GM12864 (cell line): ENCODE data around the gene GRIA4.

ENCODE experiments used
- DNase-seq: peaks from one replicate; pipeline ENCODE4 v3.0.0-alpha.2; 2011; ENCODE audit warnings: low read depth
- H3K4me3 ChIP-seq: 2 replicates; pipeline ENCODE4 v1.5.1; 2011; ENCODE audit warnings: mild to moderate bottlenecking, low read depth, low read length, control low read depth
- TF ChIP-seq, protein P1 (sequence below): IDR thresholded peaks from 2 replicates; pipeline ENCODE4 v1.5.1; 2011; ENCODE audit warnings: low read depth, mild to moderate bottlenecking, moderate library complexity, low read length, control low read depth, inconsistent platforms; ENCODE audit errors: missing control alignments

GRIA4 gene

DNA sequence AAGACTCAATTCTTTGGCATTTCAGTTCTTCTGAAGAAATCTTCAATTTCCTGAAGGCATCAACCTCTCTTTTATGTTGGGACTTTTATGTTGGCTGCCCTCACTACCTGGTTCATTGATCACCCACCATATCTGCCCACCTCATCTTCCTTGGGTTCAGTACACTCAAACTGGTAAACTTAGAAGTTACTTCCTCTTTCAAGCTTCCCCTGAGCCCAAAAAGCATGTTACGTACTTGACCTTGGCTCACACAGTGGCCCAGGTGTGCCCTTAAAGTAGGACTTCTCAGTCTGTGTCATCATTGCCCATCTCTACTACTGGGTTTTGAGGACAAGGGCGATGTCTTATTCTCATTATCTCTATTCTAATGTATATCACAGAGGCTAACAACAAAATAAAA lies 86.1 kb downstream of the GRIA4 start:
- TF ChIP-seq, protein P1, sequence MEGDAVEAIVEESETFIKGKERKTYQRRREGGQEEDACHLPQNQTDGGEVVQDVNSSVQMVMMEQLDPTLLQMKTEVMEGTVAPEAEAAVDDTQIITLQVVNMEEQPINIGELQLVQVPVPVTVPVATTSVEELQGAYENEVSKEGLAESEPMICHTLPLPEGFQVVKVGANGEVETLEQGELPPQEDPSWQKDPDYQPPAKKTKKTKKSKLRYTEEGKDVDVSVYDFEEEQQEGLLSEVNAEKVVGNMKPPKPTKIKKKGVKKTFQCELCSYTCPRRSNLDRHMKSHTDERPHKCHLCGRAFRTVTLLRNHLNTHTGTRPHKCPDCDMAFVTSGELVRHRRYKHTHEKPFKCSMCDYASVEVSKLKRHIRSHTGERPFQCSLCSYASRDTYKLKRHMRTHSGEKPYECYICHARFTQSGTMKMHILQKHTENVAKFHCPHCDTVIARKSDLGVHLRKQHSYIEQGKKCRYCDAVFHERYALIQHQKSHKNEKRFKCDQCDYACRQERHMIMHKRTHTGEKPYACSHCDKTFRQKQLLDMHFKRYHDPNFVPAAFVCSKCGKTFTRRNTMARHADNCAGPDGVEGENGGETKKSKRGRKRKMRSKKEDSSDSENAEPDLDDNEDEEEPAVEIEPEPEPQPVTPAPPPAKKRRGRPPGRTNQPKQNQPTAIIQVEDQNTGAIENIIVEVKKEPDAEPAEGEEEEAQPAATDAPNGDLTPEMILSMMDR, result no peak
- DNase-seq, result no peak
- no peak overlapping the region for H3K4me3 ChIP-seq

DNA sequence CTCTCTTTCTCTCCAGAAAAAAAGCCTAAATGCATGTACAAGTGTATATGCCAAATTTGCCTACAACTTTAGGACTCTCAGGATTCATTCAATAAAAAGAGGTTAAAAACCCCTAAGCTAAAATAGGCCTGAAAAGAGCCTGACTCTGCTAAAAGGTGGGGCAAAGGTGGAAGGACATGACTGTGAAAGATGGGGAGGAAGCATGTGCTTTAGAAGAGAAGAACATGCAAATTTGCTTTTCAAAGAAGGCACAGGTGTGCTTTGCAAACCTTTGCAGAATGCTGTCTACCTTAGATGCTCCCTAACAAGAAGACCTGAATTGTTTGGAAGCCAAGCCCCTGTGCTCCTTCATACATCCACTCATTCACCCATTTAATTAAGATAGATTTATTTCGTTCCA lies 87.4 kb downstream of the GRIA4 start:
- no peak for DNase-seq
- TF ChIP-seq, protein P1, result no peak
- H3K4me3 ChIP-seq, result no peak overlapping the region

DNA sequence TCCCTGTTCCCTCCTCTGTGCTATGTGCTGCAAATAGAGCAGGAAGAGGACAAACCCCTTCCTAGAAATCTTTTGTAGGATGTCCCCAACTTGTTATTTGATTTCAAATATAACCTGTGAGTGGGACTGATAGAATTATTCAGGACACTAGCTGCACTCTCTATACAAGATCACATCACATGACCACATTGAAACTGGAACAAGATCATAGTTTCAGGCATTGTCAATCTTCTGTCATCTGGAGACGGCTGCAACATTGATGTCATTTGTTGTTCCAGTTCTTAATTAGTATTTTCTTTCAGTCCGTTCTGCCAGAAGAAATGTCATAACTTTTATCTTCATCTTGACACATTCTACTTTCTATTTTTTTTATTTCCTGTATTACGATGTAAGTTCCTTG lies 89.3 kb downstream of the GRIA4 start:
- no peak for DNase-seq
- H3K4me3 ChIP-seq, result no peak overlapping the region
- TF ChIP-seq, protein P1, result no peak

DNA sequence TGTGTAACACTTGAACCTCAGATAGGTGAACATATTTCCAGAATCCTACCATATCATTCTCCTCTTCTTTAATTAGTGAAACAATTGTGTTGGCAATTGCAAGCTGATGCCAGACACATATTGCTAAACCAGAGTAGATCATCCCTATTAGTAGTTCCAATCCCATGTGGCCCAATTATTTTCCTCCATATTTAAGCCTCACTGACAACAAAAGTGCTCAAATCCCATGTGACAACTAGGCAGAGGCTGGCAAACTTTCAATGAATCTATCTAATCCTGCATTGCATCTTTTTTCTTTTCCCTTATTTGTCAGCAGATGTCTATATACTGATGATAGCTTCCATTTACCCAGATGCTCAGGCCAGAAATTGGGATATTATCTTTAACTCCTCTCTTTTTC lies 90.4 kb downstream of the GRIA4 start:
- no peak for DNase-seq
- TF ChIP-seq, protein P1, result no peak
- no peak overlapping the region for H3K4me3 ChIP-seq

DNA sequence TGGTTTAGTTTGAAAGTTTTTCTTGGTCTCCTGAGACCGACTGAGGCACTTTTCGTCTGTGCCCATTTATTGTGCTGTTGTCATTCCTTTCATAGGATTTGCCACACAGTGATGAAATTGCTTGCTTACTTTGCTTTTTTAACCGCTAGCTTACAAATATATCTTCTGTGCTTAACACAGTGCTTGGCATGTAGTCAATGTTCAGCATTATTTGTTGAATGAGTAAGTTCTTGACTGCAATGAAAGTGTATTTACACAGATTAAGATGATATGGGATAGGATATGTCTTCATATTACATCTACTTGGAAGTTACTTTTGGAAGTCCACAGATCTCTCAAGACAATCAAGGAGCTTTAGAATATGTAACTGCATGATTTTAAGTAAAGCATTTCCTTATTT lies 91.2 kb downstream of the GRIA4 start:
- no peak for DNase-seq
- TF ChIP-seq, protein P1, result no peak
- H3K4me3 ChIP-seq, result no peak overlapping the region

DNA sequence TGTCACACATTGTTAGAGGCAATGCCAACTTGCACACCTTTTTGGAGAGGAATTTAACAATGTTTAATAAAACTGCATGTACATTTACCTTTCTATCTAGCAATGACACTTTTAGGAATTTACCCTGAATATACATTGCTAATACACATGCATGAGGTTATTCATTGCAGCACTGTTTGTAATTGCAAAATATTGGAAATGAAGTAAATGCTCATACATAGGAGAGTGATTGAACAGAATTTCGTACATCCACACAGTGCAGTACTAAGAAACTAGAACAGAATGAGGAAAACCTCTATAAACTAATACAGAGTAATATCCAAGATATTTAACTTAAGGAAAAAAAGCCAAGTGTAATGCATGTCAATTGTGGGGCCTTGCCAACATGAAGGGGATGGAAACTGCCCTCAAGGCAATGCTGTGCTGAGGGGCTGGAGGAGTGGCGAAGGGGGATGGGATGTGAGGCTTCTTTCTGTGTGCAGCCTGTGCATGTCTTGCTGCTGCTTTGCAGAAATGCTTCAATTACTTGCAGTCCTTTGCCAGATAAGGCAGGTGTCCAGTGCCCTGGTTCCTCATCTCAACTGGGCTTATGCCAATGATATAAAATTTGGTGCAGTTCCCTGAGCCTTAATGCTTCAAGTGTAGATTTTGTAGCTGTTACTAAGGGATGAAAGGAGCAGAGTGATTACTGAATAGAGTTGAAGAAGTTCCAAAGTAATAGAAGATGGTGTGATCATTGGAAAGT lies 96.1 kb downstream of the GRIA4 start:
- no peak for DNase-seq
- TF ChIP-seq, protein P1, result no peak
- H3K4me3 ChIP-seq, result no peak overlapping the region

DNA sequence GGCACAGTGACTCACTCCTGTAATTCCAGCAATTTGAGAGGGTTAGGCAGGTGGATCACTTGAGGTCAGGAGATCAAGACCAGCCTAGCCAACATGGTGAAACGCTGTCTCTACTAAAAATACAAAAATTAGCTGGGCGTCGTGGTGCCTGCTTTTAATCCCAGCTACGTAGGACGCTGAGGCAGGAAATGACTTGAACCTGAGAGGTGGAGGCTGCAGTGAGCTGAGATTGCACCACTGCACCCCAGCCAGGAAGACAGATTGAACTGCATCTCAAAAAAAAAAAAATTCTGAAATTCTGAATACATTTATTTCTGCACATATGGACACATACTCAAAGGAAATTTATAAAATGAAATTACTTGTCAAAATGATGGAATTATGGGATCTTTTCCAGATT lies 103.2 kb downstream of the GRIA4 start:
- H3K4me3 ChIP-seq, result no peak overlapping the region
- TF ChIP-seq, protein P1, result no peak

More for the DNA sequence above, 103.2 kb downstream of the GRIA4 start:
- no peak for DNase-seq
